Fibroblast of the conjunctiva (primary cell): ENCODE data around the gene AANAT.

Experiments
- DNase-seq: peaks from one replicate; pipeline ENCODE4 v3.0.0-alpha.2; 2010; ENCODE audit warnings: low read depth

Gene AANAT

GRCh38 chr17:76469076-76469990 lies 1.9 kb downstream of the AANAT start:
- no peak for DNase-seq

GRCh38 chr17:76469991-76470739 lies 2.8 kb downstream of the AANAT start:
- DNase-seq, result no peak

- no peak for DNase-seq
These were observed 4.3 kb downstream of the AANAT start for GRCh38 chr17:76471498-76472257.

GRCh38 chr17:76472258-76472645 lies 4.8 kb downstream of the AANAT start:
- no peak for DNase-seq

GRCh38 chr17:76472726-76473125 lies 5.3 kb downstream of the AANAT start:
- no peak for DNase-seq

GRCh38 chr17:76473541-76473985 lies 6.2 kb downstream of the AANAT start:
- DNase-seq, result no peak

- DNase-seq, result no peak
These were observed 6.8 kb downstream of the AANAT start for GRCh38 chr17:76474238-76474637.

- no peak for DNase-seq
These were observed 7.5 kb downstream of the AANAT start for GRCh38 chr17:76474894-76475293.

- no peak for DNase-seq
These were observed 7.9 kb downstream of the AANAT start for GRCh38 chr17:76475302-76475701.

- DNase-seq, result no peak
These were observed 9.3 kb downstream of the AANAT start for GRCh38 chr17:76476736-76477135.

- no peak for DNase-seq
These were observed 10.2 kb downstream of the AANAT start for GRCh38 chr17:76477576-76477975.

- DNase-seq, result no peak
These were observed 10.7 kb downstream of the AANAT start for GRCh38 chr17:76478097-76478496.

GRCh38 chr17:76478730-76479514 lies 11.5 kb downstream of the AANAT start:
- DNase-seq, result no peak

GRCh38 chr17:76479515-76480060 lies 12.2 kb downstream of the AANAT start:
- DNase-seq, result no peak

- no peak for DNase-seq
These were observed 13.2 kb downstream of the AANAT start for GRCh38 chr17:76480632-76481031.

- no peak for DNase-seq
These were observed 13.8 kb downstream of the AANAT start for GRCh38 chr17:76481071-76481655.

- no peak for DNase-seq
These were observed 16.9 kb downstream of the AANAT start for GRCh38 chr17:76484228-76484725.

GRCh38 chr17:76485569-76485968 lies 18.2 kb downstream of the AANAT start:
- no peak for DNase-seq

GRCh38 chr17:76487451-76488192 lies 20.2 kb downstream of the AANAT start:
- DNase-seq, result no peak

GRCh38 chr17:76490112-76490710 lies 22.8 kb downstream of the AANAT start:
- no peak for DNase-seq
